Measurements from ENCODE around the gene NISCH. TPM values are rescaled to one million over a fixed set of nuclear protein-coding genes. Genes with fewer than 3 reads are reported as not detected.
"Not testable (repeated sequence)": the region's sequence is repeated elsewhere in the genome, so short reads cannot be mapped to it uniquely, and the experiment has no call there.

The NISCH gene
- total RNA-seq, 1 experiment from 2014 or later, result 45.7 TPM

GRCh38 chr3:52525680-52526561 is 70.5 kb downstream of the NISCH start:
- no peak for DNase-seq (ENCODE audit: low read depth)

DNA sequence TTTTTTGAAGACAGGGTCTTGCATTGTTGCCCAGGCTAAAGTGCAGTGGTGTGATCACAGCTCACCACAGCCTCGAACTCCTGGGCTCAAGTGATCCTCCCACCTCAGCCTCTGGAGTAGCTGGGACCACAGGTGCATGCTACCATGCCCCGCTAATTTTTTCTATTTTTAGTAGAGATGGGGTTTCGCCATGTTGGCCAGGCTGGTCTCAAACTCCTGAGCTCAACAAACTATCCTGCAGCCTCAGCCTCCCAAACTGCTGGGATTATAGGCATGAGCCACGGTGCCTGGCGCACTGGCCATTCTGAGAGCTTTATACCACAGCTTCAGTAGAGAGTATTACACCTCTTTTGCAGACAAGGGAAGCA is 71.3 kb downstream of the NISCH start:
- DNase-seq (ENCODE audit: low read depth), result not testable (repeated sequence)

- DNase-seq (ENCODE audit: low read depth), result peak; percentile 23
Measured at GRCh38 chr3:52527039-52527731, 71.8 kb downstream of the NISCH start.

- DNase-seq (ENCODE audit: low read depth), result no peak
Measured at GRCh38 chr3:52527732-52528585, 72.6 kb downstream of the NISCH start.

- DNase-seq (ENCODE audit: low read depth), result no peak
Measured at GRCh38 chr3:52528586-52529375, 73.4 kb downstream of the NISCH start.

- no peak for DNase-seq (ENCODE audit: low read depth)
Measured at GRCh38 chr3:52529376-52530333, 74.3 kb downstream of the NISCH start.

DNA sequence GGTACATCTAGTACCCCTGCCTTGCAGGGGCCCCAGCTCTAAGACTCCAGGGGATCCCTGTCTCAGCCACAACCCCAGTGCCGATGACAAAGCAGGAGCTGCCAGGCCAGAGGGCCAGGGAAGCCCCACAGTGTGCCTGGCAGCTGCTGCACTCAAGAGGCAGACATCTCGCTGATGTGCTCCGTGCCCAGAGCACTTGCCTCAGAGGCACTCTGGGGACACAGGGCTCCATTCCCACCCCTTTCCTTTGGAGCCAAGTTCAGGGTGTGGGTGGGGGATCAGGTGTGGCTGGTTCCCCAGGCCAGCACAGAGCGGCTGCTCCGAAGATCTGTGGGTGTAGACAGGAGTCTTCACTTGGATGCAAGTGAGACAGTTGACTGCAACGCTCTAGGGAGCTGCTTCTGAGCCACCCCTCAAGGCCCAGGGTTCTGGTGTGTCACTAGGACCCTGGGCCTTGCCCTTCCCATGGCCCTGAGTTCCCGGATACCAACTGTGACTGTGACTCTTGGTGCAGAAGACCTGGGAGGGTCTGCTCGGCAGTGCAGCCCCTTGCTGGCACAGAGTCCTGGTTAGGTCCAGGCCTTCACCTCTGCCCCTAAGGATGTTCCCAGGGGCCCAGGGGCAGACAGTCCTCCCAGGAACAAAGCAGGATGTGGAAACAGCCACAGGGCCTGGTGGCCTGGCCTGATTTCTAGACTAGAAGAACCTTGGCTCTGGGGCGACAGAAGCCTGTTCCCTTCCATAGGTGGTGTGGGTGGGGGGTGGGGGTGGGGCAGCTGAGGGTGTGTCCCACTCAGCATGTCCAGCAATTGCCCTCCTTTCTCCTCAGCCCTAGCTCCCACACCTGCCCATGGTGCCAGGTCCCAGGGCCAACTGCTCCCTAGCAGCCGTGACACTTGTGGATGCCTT is 75.8 kb downstream of the NISCH start:
- DNase-seq (ENCODE audit: low read depth), result no peak

DNA sequence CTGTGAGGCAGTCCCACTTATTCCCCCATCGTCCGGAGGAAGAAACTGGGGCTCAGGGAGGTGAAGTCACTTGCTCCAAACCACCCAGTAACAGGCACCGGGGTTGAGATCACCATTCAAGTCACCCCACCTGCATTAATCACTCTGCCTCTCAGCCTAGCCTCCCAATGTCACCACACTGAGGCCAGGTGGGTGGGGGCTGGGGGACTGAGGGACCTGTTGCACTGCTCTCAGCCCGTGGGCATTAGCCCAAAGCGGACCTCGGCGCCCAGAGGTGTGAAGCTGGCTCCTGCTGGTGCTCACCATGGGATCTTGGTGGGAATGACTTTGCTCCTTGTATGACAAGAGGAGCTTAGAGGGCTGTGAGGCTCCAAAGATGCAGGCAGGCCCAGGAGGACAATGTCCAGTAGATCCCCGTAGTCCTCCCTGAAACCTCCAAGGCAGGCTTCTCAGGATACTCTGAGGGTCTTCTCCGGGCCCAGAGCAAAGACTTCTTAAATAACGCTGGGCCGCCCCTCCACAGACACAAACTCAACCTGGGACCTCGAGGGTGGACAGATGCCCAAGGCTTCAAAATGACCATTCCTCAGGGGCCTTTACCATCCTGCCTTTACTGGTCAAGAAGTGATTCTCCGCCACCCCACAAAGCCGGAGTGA is 76.6 kb downstream of the NISCH start:
- no peak for DNase-seq (ENCODE audit: low read depth)

DNA sequence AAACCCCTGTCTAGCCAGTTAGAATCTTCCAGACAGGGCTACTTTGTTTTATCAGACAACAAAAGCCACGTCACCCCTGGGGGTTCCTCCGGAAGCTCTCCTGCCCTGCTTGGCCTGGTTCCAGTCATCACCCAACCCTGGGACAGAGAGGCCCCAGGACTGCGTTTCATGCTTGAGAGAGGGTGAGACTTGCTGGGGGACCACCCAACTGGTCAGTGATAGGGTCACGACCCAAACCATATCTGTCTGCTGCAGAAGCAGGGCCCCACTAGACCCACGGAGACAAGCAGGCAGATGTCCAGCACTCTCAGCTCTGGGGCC is 77.1 kb downstream of the NISCH start:
- DNase-seq (ENCODE audit: low read depth), result no peak

- no peak for DNase-seq (ENCODE audit: low read depth)
Measured at GRCh38 chr3:52532838-52533622, 77.6 kb downstream of the NISCH start.

DNA sequence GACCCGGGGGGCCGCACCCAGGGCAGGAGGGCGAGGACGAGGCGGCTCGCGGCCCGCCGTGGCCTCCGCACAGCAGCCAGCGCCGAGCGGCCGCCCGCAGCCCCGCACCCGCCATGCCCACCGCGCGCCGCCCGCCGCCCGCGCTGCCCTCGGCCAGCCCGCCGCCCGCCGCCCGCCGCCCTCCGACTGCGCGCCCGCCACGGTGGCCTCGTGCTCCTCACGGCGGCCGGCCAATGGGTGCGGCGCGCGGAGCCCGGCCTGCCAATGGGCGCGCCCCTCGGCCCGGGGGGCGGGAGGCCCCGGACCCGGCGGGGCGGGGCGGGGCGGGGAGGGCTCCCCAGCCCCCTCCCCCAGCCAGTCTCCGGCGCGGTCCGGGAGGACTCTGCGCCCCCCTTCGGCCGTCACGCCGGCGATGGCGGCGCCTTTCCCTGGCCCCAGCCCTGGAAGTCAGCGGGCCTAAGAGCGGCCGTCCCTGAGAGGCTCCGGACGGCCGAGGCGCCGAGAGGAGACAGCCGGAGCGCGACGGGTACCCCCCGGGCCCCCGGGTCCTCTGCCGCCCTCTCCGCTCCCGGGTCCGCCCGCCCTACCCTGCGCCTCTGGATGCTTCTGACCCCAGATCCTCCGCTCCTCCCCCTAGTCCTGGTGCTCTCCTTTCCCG is 78.3 kb downstream of the NISCH start, which contains the start of gene NT5DC2:
NT5DC2 (minus strand) TSS at position 235 of the 658 bp plus-strand sequence; CDS start at position 115, 120 bp downstream.
- peak; percentile 63 for DNase-seq (ENCODE audit: low read depth)

DNA sequence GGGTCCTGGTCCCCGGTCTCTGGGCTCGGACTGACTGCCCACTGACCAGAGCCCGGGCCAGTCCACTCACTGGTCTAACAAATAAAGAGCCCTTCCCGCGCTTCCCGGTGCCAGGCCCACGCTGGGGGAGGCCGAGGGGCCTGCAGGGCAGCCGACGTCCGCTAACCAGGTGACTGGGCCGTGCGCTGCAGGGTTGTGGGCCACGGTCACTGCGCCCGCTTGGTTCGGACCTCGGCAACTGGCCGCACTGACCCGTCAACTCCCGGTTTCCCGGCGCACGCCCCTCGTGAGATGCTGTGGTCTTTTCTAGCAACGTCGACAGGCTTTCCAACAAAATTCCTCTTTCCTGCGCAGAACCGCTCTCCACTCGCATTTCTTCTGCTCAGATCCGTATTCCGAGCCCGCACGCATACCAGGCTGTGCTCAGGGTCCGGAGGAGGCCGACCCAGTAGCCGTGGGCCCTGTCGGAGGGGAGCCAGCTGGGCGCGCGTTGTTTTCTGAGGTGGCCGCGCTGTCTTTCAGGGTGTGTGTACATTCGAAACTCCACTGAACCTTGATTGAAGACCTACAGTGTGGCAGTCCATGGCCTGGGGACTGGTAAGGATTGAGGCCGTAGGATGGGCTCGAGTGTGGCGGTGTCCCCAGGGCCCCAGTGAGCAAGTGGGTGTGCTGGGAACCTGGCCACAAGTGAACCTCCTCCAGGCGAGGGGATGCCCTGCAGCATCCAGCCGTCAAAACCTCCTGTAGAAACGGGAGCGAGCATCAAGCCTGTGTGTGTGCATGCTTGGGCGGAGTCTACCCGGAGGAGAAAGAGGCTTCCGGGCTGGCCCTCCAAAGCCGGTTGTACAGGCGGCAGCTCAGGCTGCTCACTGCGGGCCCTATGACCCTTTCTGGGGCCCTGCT is 79.1 kb downstream of the NISCH start:
- no peak for DNase-seq (ENCODE audit: low read depth)

- no peak for DNase-seq (ENCODE audit: low read depth)
Measured at GRCh38 chr3:52535411-52536111, 80.2 kb downstream of the NISCH start.

GRCh38 chr3:52536112-52536368 is 80.6 kb downstream of the NISCH start:
- DNase-seq (ENCODE audit: low read depth), result no peak

GRCh38 chr3:52536369-52537164 is 81.2 kb downstream of the NISCH start, which contains the start of gene UQCC5:
TSS of gene UQCC5 (plus strand) at chr3:52536605. CDS start at chr3:52536756, 151 bp downstream.
- peak; percentile 98 for DNase-seq (ENCODE audit: low read depth)

Data from LHCN-M2 (cell line).